Vagina (tissue), 2 donors: ENCODE measurements around the gene AHCY. TPM values are rescaled to one million over a fixed set of nuclear protein-coding genes. Genes with fewer than 3 reads are reported as not detected.
"Not testable (repeated sequence)": the region's sequence is repeated elsewhere in the genome, so short reads cannot be mapped to it uniquely, and the experiment has no call there.

Experiments
- DNase-seq, 2 donors: peaks; one replicate each; pipeline ENCODE4 v3.0.0-alpha.2; 2017; ENCODE audit errors: extremely low spot score in 2 of 2
- H3K27ac ChIP-seq: fragments of 200-600 bp; sonication (generic); one replicate; pipeline ENCODE4 v1.5.1; 2019
- H3K27me3 ChIP-seq: fragments of 200-600 bp; sonication (generic); one replicate; pipeline ENCODE4 v1.5.1; 2019
- H3K36me3 ChIP-seq, 2 donors: fragments of 200-600 bp; sonication (generic); one replicate each; pipeline ENCODE4 v1.5.1; 2017 to 2019
- H3K4me1 ChIP-seq: fragments of 200-600 bp; sonication (generic); one replicate; pipeline ENCODE4 v1.5.1; 2019
- H3K4me3 ChIP-seq, 2 donors: fragments of 200-600 bp; sonication (generic); 1 replicate in 1 of 2; 2 replicates in 1 of 2; pipeline ENCODE4 v1.5.1; 2016 to 2019
- H3K9me3 ChIP-seq: fragments of 200-600 bp; sonication (generic); one replicate; pipeline ENCODE4 v1.5.1; 2019
- CTCF ChIP-seq, 3 experiments: fragments of 450-650 bp in 2 of 3; fragments of 200-600 bp in 1 of 3; sonication (generic) in 1 of 3; IDR thresholded peaks; one replicate each; pipeline ENCODE4 v1.5.1; 2017 to 2019; ENCODE audit warnings: antibody characterized with exemption in 3 of 3, mild to moderate bottlenecking in 2 of 3, moderate library complexity in 2 of 3
- POLR2A ChIP-seq, 2 donors: fragments of 450-650 bp; IDR thresholded peaks; one replicate each; pipeline ENCODE4 v1.6.1; 2017; ENCODE audit warnings: antibody characterized with exemption in 2 of 2, mild to moderate bottlenecking in 2 of 2, moderate library complexity in 2 of 2
- POLR2AphosphoS5 ChIP-seq, 2 donors: sonication (generic); formaldehyde crosslinking; IDR thresholded peaks; one replicate each; pipeline ENCODE4 v1.9.0; 2017; ENCODE audit warnings: antibody characterized with exemption in 2 of 2, mild to moderate bottlenecking in 2 of 2, low read depth in 1 of 2; ENCODE audit not compliant: insufficient read depth in 1 of 2
- intact Hi-C: fragments of 100-400 bp; cut with DNase I; formaldehyde crosslinking; loops from one replicate; pipeline ENCODE4 v1.15.1; 2023
- total RNA-seq: library from RNA; depleted of rRNA; stranded (reverse); fragments of >200 nt; gene quantifications from one replicate; pipeline ENCODE4 v1.2.3, GENCODE V29; 2016

AHCY gene
- total RNA-seq, 1 donor from 2014 or later, result 98.2 TPM

- no peaks in the 10 kb centered on the region for H3K9me3 ChIP-seq
Measured at GRCh38 chr20:34293589-34293988, 9.6 kb downstream of the AHCY start.

GRCh38 chr20:34293119-34293518 is 10.0 kb downstream of the AHCY start:
- H3K4me1 ChIP-seq, result no peaks in the 10 kb centered on the region
- H3K4me3 ChIP-seq, result no peak overlapping the region
- DNase-seq, result no peak
- H3K36me3 ChIP-seq, result peaks cover 0 to 51% of the 10 kb centered on the region in 2 donors
- TF ChIP-seq POLR2AphosphoS5 (IDR thresholded peaks at IDR 0.05; ENCODE audit: insufficient read depth in 1 of 2, low read depth in 1 of 2), result no peak
- no peak for TF ChIP-seq POLR2A (IDR thresholded peaks at IDR 0.05)
- no peak for TF ChIP-seq CTCF (IDR thresholded peaks at IDR 0.05)
- intact Hi-C loops, result no loop called here
- no peak overlapping the region for H3K27ac ChIP-seq
- no peaks in the 10 kb centered on the region for H3K9me3 ChIP-seq
- no peaks in the 10 kb centered on the region for H3K27me3 ChIP-seq

More at GRCh38 chr20:34293589-34293988, 9.6 kb downstream of the AHCY start:
- H3K36me3 ChIP-seq, result peaks cover 0 to 50% of the 10 kb centered on the region in 2 donors
- no peak for DNase-seq
- TF ChIP-seq POLR2A (IDR thresholded peaks at IDR 0.05) (no peak), CTCF (IDR thresholded peaks at IDR 0.05) (no peak), POLR2AphosphoS5 (IDR thresholded peaks at IDR 0.05; ENCODE audit: insufficient read depth in 1 of 2, low read depth in 1 of 2) (no peak)
- no peaks in the 10 kb centered on the region for H3K4me1 ChIP-seq
- no peak overlapping the region for H3K27ac ChIP-seq
- no peak overlapping the region for H3K4me3 ChIP-seq
- intact Hi-C loops, result no loop called here
- H3K27me3 ChIP-seq, result no peaks in the 10 kb centered on the region

GRCh38 chr20:34292496-34292895 is 10.7 kb downstream of the AHCY start:
- Histone ChIP-seq H3K9me3 (no peaks in the 10 kb centered on the region), H3K4me3 (no peak overlapping the region), H3K27me3 (no peaks in the 10 kb centered on the region), H3K36me3 (peaks cover 0 to 57% of the 10 kb centered on the region in 2 donors), H3K27ac (no peak overlapping the region), H3K4me1 (no peaks in the 10 kb centered on the region)
- intact Hi-C loops, result no loop called here
- no peak for DNase-seq
- TF ChIP-seq POLR2A (IDR thresholded peaks at IDR 0.05) (no peak), POLR2AphosphoS5 (IDR thresholded peaks at IDR 0.05; ENCODE audit: insufficient read depth in 1 of 2, low read depth in 1 of 2) (no peak), CTCF (IDR thresholded peaks at IDR 0.05) (no peak)

- H3K36me3 ChIP-seq, result peaks cover 0 to 63% of the 10 kb centered on the region in 2 donors
- intact Hi-C loops, result no loop called here
- TF ChIP-seq POLR2AphosphoS5 (IDR thresholded peaks at IDR 0.05; ENCODE audit: insufficient read depth in 1 of 2, low read depth in 1 of 2), result no peak
- TF ChIP-seq CTCF (IDR thresholded peaks at IDR 0.05), result no peak
- H3K4me1 ChIP-seq, result no peaks in the 10 kb centered on the region
- H3K27ac ChIP-seq, result no peak overlapping the region
- no peak overlapping the region for H3K4me3 ChIP-seq
- H3K27me3 ChIP-seq, result no peaks in the 10 kb centered on the region
- DNase-seq, result no peak
- H3K9me3 ChIP-seq, result no peaks in the 10 kb centered on the region
Measured at GRCh38 chr20:34290471-34290870, 12.7 kb downstream of the AHCY start.

GRCh38 chr20:34287500-34287899 is 15.7 kb downstream of the AHCY start:
- H3K4me3 ChIP-seq, H3K9me3 ChIP-seq, H3K4me1 ChIP-seq, H3K27me3 ChIP-seq, intact Hi-C loops, H3K27ac ChIP-seq, DNase-seq: not testable (repeated sequence)
- H3K36me3 ChIP-seq, result peaks cover 0 to 69% of the 10 kb centered on the region in 2 donors

- Histone ChIP-seq H3K36me3 (peaks cover 3 to 67% of the 10 kb centered on the region in 2 donors), H3K27ac (no peak overlapping the region), H3K4me1 (no peaks in the 10 kb centered on the region), H3K9me3 (no peaks in the 10 kb centered on the region), H3K27me3 (no peaks in the 10 kb centered on the region), H3K4me3 (no peak overlapping the region)
- TF ChIP-seq POLR2A (IDR thresholded peaks at IDR 0.05) (no peak), POLR2AphosphoS5 (IDR thresholded peaks at IDR 0.05; ENCODE audit: insufficient read depth in 1 of 2, low read depth in 1 of 2) (no peak), CTCF (IDR thresholded peaks at IDR 0.05) (no peak)
- intact Hi-C loops, result no loop called here
- no peak for DNase-seq
Measured at GRCh38 chr20:34285450-34285849, 17.7 kb downstream of the AHCY start.
